ENCODE measurements around the gene PNPLA8.

Gene PNPLA8

GRCh38 chr7:108448584-108449505 is 77.1 kb downstream of the PNPLA8 start:
- Histone ChIP-seq H3K9ac (ENCODE audit: low read length) (no peak overlapping the region), H4K20me1 (ENCODE audit: low read depth, low read length) (no peaks in the 10 kb centered on the region), H3K79me2 (ENCODE audit: insufficient read depth, low read length) (no peaks in the 10 kb centered on the region), H3F3A (ENCODE audit: insufficient read depth) (no peaks in the 10 kb centered on the region), H3K9me2 (replicated peaks; ENCODE audit: insufficient read depth, low read length) (no peaks in the 10 kb centered on the region), H3K4me2 (ENCODE audit: low read depth, low read length, poor library complexity, severe bottlenecking) (no peak overlapping the region), H3K27me3 (ENCODE audit: low read length) (no peaks in the 10 kb centered on the region), H3K36me3 (ENCODE audit: low read length) (no peaks in the 10 kb centered on the region), H2AFZ (ENCODE audit: low read depth, low read length, severe bottlenecking) (no peak overlapping the region), H3K4me3 (ENCODE audit: insufficient read depth, low read length, poor library complexity, severe bottlenecking) (no peak overlapping the region), H3K27ac (ENCODE audit: low read depth, low read length) (no peak overlapping the region), H3K9me3 (ENCODE audit: insufficient read depth, low read length) (no peaks in the 10 kb centered on the region)
- no peak for TF ChIP-seq EZH2phosphoT487 (conservative IDR thresholded peaks at IDR 0.05; ENCODE audit: low read length)
- TF ChIP-seq, protein P1, sequence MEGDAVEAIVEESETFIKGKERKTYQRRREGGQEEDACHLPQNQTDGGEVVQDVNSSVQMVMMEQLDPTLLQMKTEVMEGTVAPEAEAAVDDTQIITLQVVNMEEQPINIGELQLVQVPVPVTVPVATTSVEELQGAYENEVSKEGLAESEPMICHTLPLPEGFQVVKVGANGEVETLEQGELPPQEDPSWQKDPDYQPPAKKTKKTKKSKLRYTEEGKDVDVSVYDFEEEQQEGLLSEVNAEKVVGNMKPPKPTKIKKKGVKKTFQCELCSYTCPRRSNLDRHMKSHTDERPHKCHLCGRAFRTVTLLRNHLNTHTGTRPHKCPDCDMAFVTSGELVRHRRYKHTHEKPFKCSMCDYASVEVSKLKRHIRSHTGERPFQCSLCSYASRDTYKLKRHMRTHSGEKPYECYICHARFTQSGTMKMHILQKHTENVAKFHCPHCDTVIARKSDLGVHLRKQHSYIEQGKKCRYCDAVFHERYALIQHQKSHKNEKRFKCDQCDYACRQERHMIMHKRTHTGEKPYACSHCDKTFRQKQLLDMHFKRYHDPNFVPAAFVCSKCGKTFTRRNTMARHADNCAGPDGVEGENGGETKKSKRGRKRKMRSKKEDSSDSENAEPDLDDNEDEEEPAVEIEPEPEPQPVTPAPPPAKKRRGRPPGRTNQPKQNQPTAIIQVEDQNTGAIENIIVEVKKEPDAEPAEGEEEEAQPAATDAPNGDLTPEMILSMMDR (IDR thresholded peaks at IDR 0.05; ENCODE audit: insufficient read depth, low read length, poor library complexity, severe bottlenecking) = no peak

GRCh38 chr7:108442039-108442568 is 83.8 kb downstream of the PNPLA8 start:
- no peak for TF ChIP-seq EZH2phosphoT487 (conservative IDR thresholded peaks at IDR 0.05; ENCODE audit: low read length)
- TF ChIP-seq, protein P1 (IDR thresholded peaks at IDR 0.05; ENCODE audit: insufficient read depth, low read length, poor library complexity, severe bottlenecking) = no peak
- no peaks in the 10 kb centered on the region for H3K27me3 ChIP-seq (ENCODE audit: low read length)
- no peaks in the 10 kb centered on the region for H4K20me1 ChIP-seq (ENCODE audit: low read depth, low read length)
- no peaks in the 10 kb centered on the region for H3K36me3 ChIP-seq (ENCODE audit: low read length)
- H3K4me2 ChIP-seq (ENCODE audit: low read depth, low read length, poor library complexity, severe bottlenecking) = no peak overlapping the region
- no peak overlapping the region for H3K27ac ChIP-seq (ENCODE audit: low read depth, low read length)
- no peak overlapping the region for H3K9ac ChIP-seq (ENCODE audit: low read length)
- H3F3A ChIP-seq (ENCODE audit: insufficient read depth) = no peaks in the 10 kb centered on the region
- no peaks in the 10 kb centered on the region for H3K9me3 ChIP-seq (ENCODE audit: insufficient read depth, low read length)
- H3K9me2 ChIP-seq (replicated peaks; ENCODE audit: insufficient read depth, low read length) = no peaks in the 10 kb centered on the region
- H2AFZ ChIP-seq (ENCODE audit: low read depth, low read length, severe bottlenecking) = no peak overlapping the region
- H3K4me3 ChIP-seq (ENCODE audit: insufficient read depth, low read length, poor library complexity, severe bottlenecking) = no peak overlapping the region
- no peaks in the 10 kb centered on the region for H3K79me2 ChIP-seq (ENCODE audit: insufficient read depth, low read length)

DNA sequence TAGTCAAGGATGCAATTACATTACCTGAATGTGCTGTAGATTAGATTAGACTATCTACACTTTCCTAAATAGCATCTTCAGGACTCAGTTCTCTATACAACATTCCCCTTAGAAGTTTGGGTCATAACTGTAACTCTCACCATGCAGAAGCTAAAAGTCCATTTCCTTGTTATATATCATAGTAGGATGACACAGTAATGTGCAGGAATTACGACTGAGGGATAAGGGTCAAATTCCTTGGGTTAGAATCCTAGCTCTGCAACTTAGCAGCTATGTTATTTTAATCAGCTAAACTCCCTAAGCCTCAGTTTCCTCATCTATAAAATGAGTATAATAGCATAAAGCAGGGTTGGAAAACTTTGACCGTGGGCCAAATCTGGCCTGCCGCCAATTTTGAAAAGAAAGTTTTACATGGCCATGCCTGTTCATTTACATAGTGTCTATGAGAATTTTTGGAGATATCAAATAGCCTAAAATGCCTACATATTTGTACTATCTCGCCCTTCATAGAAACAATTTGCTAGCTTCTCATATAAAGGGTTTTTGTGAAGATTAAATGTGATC is 84.5 kb downstream of the PNPLA8 start:
- Histone ChIP-seq H3K79me2 (ENCODE audit: insufficient read depth, low read length) (no peaks in the 10 kb centered on the region), H2AFZ (ENCODE audit: low read depth, low read length, severe bottlenecking) (no peak overlapping the region), H3K36me3 (ENCODE audit: low read length) (no peaks in the 10 kb centered on the region), H3K9me2 (replicated peaks; ENCODE audit: insufficient read depth, low read length) (no peaks in the 10 kb centered on the region), H3K4me3 (ENCODE audit: insufficient read depth, low read length, poor library complexity, severe bottlenecking) (no peak overlapping the region), H3K27me3 (ENCODE audit: low read length) (no peaks in the 10 kb centered on the region), H3K4me2 (ENCODE audit: low read depth, low read length, poor library complexity, severe bottlenecking) (no peak overlapping the region), H3K27ac (ENCODE audit: low read depth, low read length) (no peak overlapping the region), H4K20me1 (ENCODE audit: low read depth, low read length) (no peaks in the 10 kb centered on the region), H3F3A (ENCODE audit: insufficient read depth) (no peaks in the 10 kb centered on the region), H3K9ac (ENCODE audit: low read length) (no peak overlapping the region), H3K9me3 (ENCODE audit: insufficient read depth, low read length) (no peaks in the 10 kb centered on the region)
- TF ChIP-seq, protein P1 (IDR thresholded peaks at IDR 0.05; ENCODE audit: insufficient read depth, low read length, poor library complexity, severe bottlenecking) = no peak
- no peak for TF ChIP-seq EZH2phosphoT487 (conservative IDR thresholded peaks at IDR 0.05; ENCODE audit: low read length)

Measured in SU-DHL-6 (cell line).